Measurements from ENCODE around the gene TLR5.

The TLR5 gene

GRCh38 chr1:223161321-223161720 lies 18.3 kb upstream of the TLR5 start:
- H3K4me3 ChIP-seq (ENCODE audit: low read depth, low read length) = no peak overlapping the region
- DNase-seq (ENCODE audit: low read depth) = no peak
- peak; percentile 7 for TF ChIP-seq CTCF (IDR thresholded peaks at IDR 0.05; ENCODE audit: low read depth, low read length, missing control alignments)

GRCh38 chr1:223156343-223156742 lies 13.3 kb upstream of the TLR5 start:
- no peak overlapping the region for H3K4me3 ChIP-seq (ENCODE audit: low read depth, low read length)
- no peak for DNase-seq (ENCODE audit: low read depth)
- TF ChIP-seq CTCF (IDR thresholded peaks at IDR 0.05; ENCODE audit: low read depth, low read length, missing control alignments) = no peak

- H3K4me3 ChIP-seq (ENCODE audit: low read depth, low read length) = no peak overlapping the region
- DNase-seq (ENCODE audit: low read depth) = no peak
- no peak for TF ChIP-seq CTCF (IDR thresholded peaks at IDR 0.05; ENCODE audit: low read depth, low read length, missing control alignments)
These were observed 12.1 kb upstream of the TLR5 start for GRCh38 chr1:223155153-223155552.

GRCh38 chr1:223153177-223154119 lies 10.4 kb upstream of the TLR5 start:
- H3K4me3 ChIP-seq (ENCODE audit: low read depth, low read length) = no peak overlapping the region
- no peak for DNase-seq (ENCODE audit: low read depth)
- TF ChIP-seq CTCF (IDR thresholded peaks at IDR 0.05; ENCODE audit: low read depth, low read length, missing control alignments) = no peak

GRCh38 chr1:223152399-223152798 lies 9.4 kb upstream of the TLR5 start:
- no peak for TF ChIP-seq CTCF (IDR thresholded peaks at IDR 0.05; ENCODE audit: low read depth, low read length, missing control alignments)
- no peak overlapping the region for H3K4me3 ChIP-seq (ENCODE audit: low read depth, low read length)
- DNase-seq (ENCODE audit: low read depth) = no peak

- TF ChIP-seq CTCF (IDR thresholded peaks at IDR 0.05; ENCODE audit: low read depth, low read length, missing control alignments) = no peak
- DNase-seq (ENCODE audit: low read depth) = no peak
- no peak overlapping the region for H3K4me3 ChIP-seq (ENCODE audit: low read depth, low read length)
These were observed 7.4 kb upstream of the TLR5 start for GRCh38 chr1:223150443-223150842.

- H3K4me3 ChIP-seq (ENCODE audit: low read depth, low read length) = no peak overlapping the region
- no peak for DNase-seq (ENCODE audit: low read depth)
- no peak for TF ChIP-seq CTCF (IDR thresholded peaks at IDR 0.05; ENCODE audit: low read depth, low read length, missing control alignments)
These were observed 4.8 kb upstream of the TLR5 start for GRCh38 chr1:223147873-223148272.
